ENCODE results near the gene GSG1.

Gene GSG1

GRCh38 chr12:13120413-13120812, 16.9 kb upstream of the GSG1 start:
- DNase-seq (ENCODE audit: low read depth in 2 of 2) = no peak

- no peak for DNase-seq (ENCODE audit: low read depth in 2 of 2)
Observed at GRCh38 chr12:13119826-13120225, 16.4 kb upstream of the GSG1 start.

- no peak for DNase-seq (ENCODE audit: low read depth in 2 of 2)
Observed at GRCh38 chr12:13117029-13117428, 13.6 kb upstream of the GSG1 start.

- DNase-seq (ENCODE audit: low read depth in 2 of 2) = no peak
Observed at GRCh38 chr12:13116259-13116658, 12.8 kb upstream of the GSG1 start.

- no peak for DNase-seq (ENCODE audit: low read depth in 2 of 2)
Observed at GRCh38 chr12:13114251-13115052, 11.0 kb upstream of the GSG1 start.

GRCh38 chr12:13112968-13113367, 9.5 kb upstream of the GSG1 start:
- DNase-seq (ENCODE audit: low read depth in 2 of 2) = no peak

GRCh38 chr12:13106666-13107065, 3.2 kb upstream of the GSG1 start:
- no peak for DNase-seq (ENCODE audit: low read depth in 2 of 2)

GRCh38 chr12:13105781-13106180, 2.3 kb upstream of the GSG1 start:
- DNase-seq (ENCODE audit: low read depth in 2 of 2) = no peak

- no peak for DNase-seq (ENCODE audit: low read depth in 2 of 2)
Observed at GRCh38 chr12:13104409-13104808, 942 bp upstream of the GSG1 start.

GRCh38 chr12:13102461-13103195, 839 bp downstream of the GSG1 start:
- DNase-seq (ENCODE audit: low read depth in 2 of 2) = no peak

GRCh38 chr12:13101821-13102375, 1.6 kb downstream of the GSG1 start:
- DNase-seq (ENCODE audit: low read depth in 2 of 2) = peak in 1 of 2 donors; percentile 14

- DNase-seq (ENCODE audit: low read depth in 2 of 2) = peak; percentile 72 to 79
Observed at GRCh38 chr12:13100882-13101769, 2.3 kb downstream of the GSG1 start.

- no peak for DNase-seq (ENCODE audit: low read depth in 2 of 2)
Observed at GRCh38 chr12:13100605-13100881, 2.9 kb downstream of the GSG1 start.

- DNase-seq (ENCODE audit: low read depth in 2 of 2) = no peak
Observed at GRCh38 chr12:13099844-13100604, 3.4 kb downstream of the GSG1 start.

GRCh38 chr12:13099066-13099843, 4.2 kb downstream of the GSG1 start:
- DNase-seq (ENCODE audit: low read depth in 2 of 2) = no peak

- no peak for DNase-seq (ENCODE audit: low read depth in 2 of 2)
Observed at GRCh38 chr12:13097491-13098011, 5.9 kb downstream of the GSG1 start.

GRCh38 chr12:13095266-13095995, 8.0 kb downstream of the GSG1 start:
- DNase-seq (ENCODE audit: low read depth in 2 of 2) = no peak

- DNase-seq (ENCODE audit: low read depth in 2 of 2) = no peak
Observed at GRCh38 chr12:13094367-13094766, 9.1 kb downstream of the GSG1 start.

GRCh38 chr12:13093848-13094220, 9.6 kb downstream of the GSG1 start:
- DNase-seq (ENCODE audit: low read depth in 2 of 2) = no peak

Measured in stimulated activated CD4-positive, alpha-beta T cell treated with anti-CD3 and anti-CD28 coated beads, Interleukin-15, amount 100 ng/mL, for 48 hours (primary cell).